HCT116 (cell line): ENCODE measurements around the gene WFDC1.

Source experiments
- CTCF ChIP-seq, 3 experiments: fragments of 200-600 bp in 1 of 3; sonication (generic) in 1 of 3; IDR thresholded peaks in 2 of 3; conservative IDR thresholded peaks in 1 of 3; 2 replicates each; pipeline ENCODE4 v1.5.1; 2012 to 2017; ENCODE audit warnings: low read depth in 2 of 3, low read length in 2 of 3, antibody characterized with exemption in 1 of 3, borderline replicate concordance in 1 of 3, control low read depth in 1 of 3, mild to moderate bottlenecking in 1 of 3, mixed read lengths in 1 of 3, mixed run types in 1 of 3, moderate library complexity in 1 of 3; ENCODE audit not compliant: insufficient read depth in 1 of 3
- POLR2A ChIP-seq: IDR thresholded peaks from 2 replicates; pipeline ENCODE4 v1.7.0; 2011; ENCODE audit warnings: borderline replicate concordance; ENCODE audit not compliant: insufficient read depth, insufficient read length; ENCODE audit errors: extremely low read depth

GRCh38 chr16:84360170-84360569 lies 65.5 kb downstream of the WFDC1 start:
- no peak for TF ChIP-seq CTCF (IDR thresholded peaks at IDR 0.05 in 2 of 3, conservative IDR thresholded peaks at IDR 0.05 in 1 of 3; ENCODE audit: borderline replicate concordance in 1 of 3, insufficient read depth in 1 of 3, low read depth in 2 of 3, low read length in 2 of 3)
- TF ChIP-seq POLR2A, result no peak
